ENCODE results near the gene NDUFB7.

NDUFB7 gene

GRCh38 chr19:14519245-14519859 lies 52.5 kb downstream of the NDUFB7 start:
- DNase-seq: no peak

GRCh38 chr19:14517840-14518505 lies 53.9 kb downstream of the NDUFB7 start, which contains the start of gene DNAJB1:
Gene DNAJB1 (minus strand): TSS chr19:14518397. CDS start chr19:14518349, 48 bp downstream.
- no peak for DNase-seq

GRCh38 chr19:14517446-14517839 lies 54.4 kb downstream of the NDUFB7 start:
- no peak for DNase-seq

GRCh38 chr19:14516746-14517438 lies 55.0 kb downstream of the NDUFB7 start:
- no peak for DNase-seq
